Aorta (tissue), 5 donors: Measurements from ENCODE around the gene TMEM179B. TPM values are rescaled to one million over a fixed set of nuclear protein-coding genes. Genes with fewer than 3 reads are reported as not detected.
"Not testable (repeated sequence)": the region's sequence is repeated elsewhere in the genome, so short reads cannot be mapped to it uniquely, and the experiment has no call there.

Source experiments
- ATAC-seq: fragments of 200-7000 bp; cut with Tn5 transposase; one replicate; pipeline ENCODE4 v1.9.1; 2022; ENCODE audit warnings: moderate library complexity; ENCODE audit not compliant: low FRiP score
- DNase-seq, 2 donors: peaks; one replicate each; pipeline ENCODE4 v3.0.0-alpha.2; 2020
- H3K27ac ChIP-seq, 2 donors: one replicate each; pipeline ENCODE4 v1.5.1; 2013; ENCODE audit warnings: low read length in 2 of 2, mild to moderate bottlenecking in 2 of 2, moderate library complexity in 2 of 2, control low read depth in 1 of 2, inconsistent platforms in 1 of 2, low read depth in 1 of 2
- H3K27me3 ChIP-seq, 2 donors: one replicate each; pipeline ENCODE4 v1.6.1; 2013; ENCODE audit warnings: control low read depth in 1 of 2, low read length in 1 of 2, mild to moderate bottlenecking in 1 of 2, moderate library complexity in 1 of 2; ENCODE audit not compliant: insufficient read depth in 2 of 2, control insufficient read depth in 1 of 2
- H3K36me3 ChIP-seq, 2 donors: one replicate each; pipeline ENCODE4 v1.6.1; 2013; ENCODE audit warnings: control low read depth in 1 of 2, low read length in 1 of 2, mild to moderate bottlenecking in 1 of 2; ENCODE audit not compliant: insufficient read depth in 2 of 2, control insufficient read depth in 1 of 2
- H3K4me1 ChIP-seq, 2 donors: one replicate each; pipeline ENCODE4 v1.6.1; 2013; ENCODE audit warnings: low read length in 2 of 2, control low read depth in 1 of 2, mild to moderate bottlenecking in 1 of 2, moderate library complexity in 1 of 2; ENCODE audit not compliant: insufficient read depth in 2 of 2, control insufficient read depth in 1 of 2
- H3K4me3 ChIP-seq, 2 donors: one replicate each; pipeline ENCODE4 v1.5.1; 2013; ENCODE audit warnings: low read length in 2 of 2, control low read depth in 1 of 2, mild to moderate bottlenecking in 1 of 2
- H3K9me3 ChIP-seq: one replicate; pipeline ENCODE4 v1.6.1; 2013; ENCODE audit warnings: mild to moderate bottlenecking, low read length; ENCODE audit not compliant: control insufficient read depth
- WGBS, 2 donors: extraction: QIAGEN DNeasy Blood & Tissue Kit; methylation state at CpG; one replicate each; pipeline ENCODE4 v1.1.7; 2013; 5-methylcytosine and 5-hydroxymethylcytosine counted together
- intact Hi-C, 2 donors: fragments of 100-400 bp; cut with DNase I; formaldehyde crosslinking; loops; one replicate each; pipeline versions ENCODE4 v1.14.2 to v1.15.0; 2022
- long read RNA-seq, 2 donors: library from polyadenylated mRNA; unstranded; transcript quantifications; one replicate each; pipeline ENCODE4 v2.0.0, GENCODE V29; 2020 to 2021
- polyA plus RNA-seq, 2 donors: library from polyadenylated mRNA; stranded (reverse); fragments of 200-250 nt; gene quantifications; one replicate each; pipeline ENCODE4 v1.2.3, GENCODE V29; 2013
- total RNA-seq, 2 donors: library from RNA; stranded (reverse); fragmentation: NEBNext Ultra II Directional; extraction: Animal tissue kit (Norgen Biotek cat#: 25700); gene quantifications; one replicate each; pipeline ENCODE4 v1.2.1, GENCODE V29; 2021
- donor health status: healthy with polysubstance abuse.
- donor health status: Bipolar disorder and iron deficiency.
- donor health status: DM: no; HTN: no; CAD: no.
- donor health status: DM: no; HTN: no; CAD: no.
- donor health status: DM: yes; HTN: yes; CAD: no.

TMEM179B gene, protein sequence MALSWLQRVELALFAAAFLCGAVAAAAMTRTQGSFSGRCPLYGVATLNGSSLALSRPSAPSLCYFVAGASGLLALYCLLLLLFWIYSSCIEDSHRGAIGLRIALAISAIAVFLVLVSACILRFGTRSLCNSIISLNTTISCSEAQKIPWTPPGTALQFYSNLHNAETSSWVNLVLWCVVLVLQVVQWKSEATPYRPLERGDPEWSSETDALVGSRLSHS
- total RNA-seq, result 10 to 100 TPM; 26.8 to 31.0 TPM
- 10 to 100 TPM; 29.2 to 55.9 TPM for polyA plus RNA-seq
- long read RNA-seq, donor 1, transcript TMEM179B-201 (5 exons, 1,023 nt), result major isoform, 16 of 26 reads
- long read RNA-seq, donor 1, partial matches to known transcripts, result 2 of 26 reads
- long read RNA-seq, donor 1, other reads (novel, unspliced or antisense), result 6 of 26 reads
- long read RNA-seq, donor 2, transcript TMEM179B-201 (5 exons, 1,023 nt), result major isoform, 17 of 24 reads
- long read RNA-seq, donor 2, partial matches to known transcripts, result 0 of 24 reads
- long read RNA-seq, donor 2, other reads (novel, unspliced or antisense), result 6 of 24 reads

DNA sequence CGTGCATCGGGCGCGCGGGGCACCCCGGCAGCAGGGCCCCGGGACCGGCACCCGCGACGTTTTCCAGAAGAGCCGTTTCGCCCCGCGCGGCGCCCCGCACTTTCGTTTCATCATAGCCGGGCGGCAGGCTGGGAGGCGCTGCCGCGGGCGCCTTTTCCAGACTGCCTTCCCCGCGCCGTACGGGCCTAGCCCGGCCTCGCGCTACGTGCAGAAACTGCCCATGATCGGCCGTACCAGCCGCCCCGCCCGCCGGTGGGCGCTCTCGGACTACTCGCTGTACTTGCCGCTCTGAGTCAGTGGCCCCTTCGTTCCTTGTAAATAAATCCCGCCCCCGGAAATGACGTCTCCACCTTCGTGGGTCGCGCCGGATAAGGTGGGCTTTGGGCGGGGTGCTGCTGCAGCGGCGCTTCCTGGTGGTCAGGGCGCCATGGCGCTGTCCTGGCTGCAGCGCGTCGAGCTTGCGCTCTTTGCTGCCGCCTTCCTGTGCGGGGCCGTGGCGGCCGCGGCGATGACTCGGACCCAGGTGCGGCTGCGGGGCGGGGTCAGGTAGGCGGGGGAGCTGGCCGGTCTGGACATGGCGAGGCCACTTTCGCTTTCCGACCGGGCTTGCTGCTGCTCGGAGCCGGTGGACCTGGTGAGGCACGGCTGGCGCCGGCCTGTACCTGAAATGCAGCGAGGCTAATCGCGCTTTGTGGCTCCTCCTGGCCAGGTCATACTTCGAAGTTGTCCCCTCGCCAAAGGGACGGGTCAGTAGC is at the start of gene TMEM179B:
Gene TMEM179B (plus strand): TSS at position 398 of the 755 bp plus-strand sequence. CDS start 30 bp downstream, at position 428.
- H3K4me1 ChIP-seq, result no peaks in the 10 kb centered on the region
- peak within 1 kb of the TSS; percentile 78 to 96 for H3K4me3 ChIP-seq
- H3K9me3 ChIP-seq, result no peaks in the 10 kb centered on the region
- H3K27me3 ChIP-seq, result no peaks in the 10 kb centered on the region
- DNase-seq, result peak; percentile 99
- intact Hi-C loops, result loop anchor here in 1 of 2 donors (5.0 kb wide), 2 partner anchors 45 to 95 kb away; partner anchors contain the start of genes SLC3A2, STX5 and TEX54
- H3K36me3 ChIP-seq, result peaks cover 0 to 3% of the 10 kb centered on the region in 2 donors
- peak; percentile 95 for ATAC-seq
- H3K27ac ChIP-seq, result peak within 1 kb of the TSS; percentile 72 to 85
- 0% methylated on average over 86 to 88 of the region's 88 CpGs for WGBS, 2 donors

DNA sequence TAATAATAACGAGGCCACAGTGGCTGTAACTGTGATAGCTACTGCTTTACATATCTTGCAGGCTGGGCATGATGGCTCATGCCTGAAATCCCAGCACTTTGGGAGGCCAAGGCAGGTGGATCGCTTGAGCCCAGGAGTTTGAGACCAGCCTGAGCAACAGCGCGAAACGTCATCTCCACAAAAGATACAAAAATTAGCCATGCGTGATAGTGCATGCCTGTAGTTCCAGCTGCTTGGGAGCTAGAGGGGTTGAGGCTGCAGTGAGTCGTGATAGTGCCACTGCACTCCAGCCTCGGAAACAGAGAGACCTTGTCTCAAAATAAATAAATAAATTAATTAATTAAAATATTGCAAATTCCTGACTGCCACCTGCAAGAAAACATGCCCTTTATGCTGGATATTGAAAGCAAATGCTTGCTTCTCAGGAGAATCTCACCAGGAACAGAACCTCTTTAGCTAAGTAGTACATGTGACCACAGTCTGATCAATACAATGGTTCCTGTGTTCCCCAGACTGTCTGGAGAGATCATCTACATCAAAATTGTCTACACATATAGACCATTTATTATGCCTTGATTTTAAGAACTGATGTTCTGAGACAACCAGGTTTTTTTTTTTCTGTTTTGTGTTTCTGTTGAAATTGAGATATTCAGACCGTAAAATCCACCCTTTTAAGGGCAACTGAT is 39.6 kb upstream of the TMEM179B start:
- no peak overlapping the region for H3K27ac ChIP-seq

DNA sequence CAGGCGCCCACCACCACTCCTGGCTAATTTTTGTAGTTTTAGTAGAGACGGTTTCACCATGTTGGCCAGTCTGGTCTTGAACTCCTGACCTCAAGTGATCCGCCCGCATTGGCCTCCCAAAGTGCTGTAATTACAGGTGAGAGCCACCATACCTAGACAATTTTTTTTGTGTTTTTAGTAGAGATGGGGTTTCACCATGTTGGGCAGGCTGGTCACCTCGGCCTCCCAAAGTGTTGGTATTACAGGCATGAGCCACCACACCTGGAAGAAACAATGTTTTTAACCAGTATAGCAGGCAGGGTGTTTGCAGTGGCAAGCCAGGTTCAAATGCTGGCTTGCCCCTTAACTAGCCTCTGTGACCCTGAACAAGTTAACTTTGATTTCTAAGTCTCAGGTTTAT is 37.3 kb upstream of the TMEM179B start:
- H3K4me3 ChIP-seq, intact Hi-C loops, ATAC-seq, H3K4me1 ChIP-seq, H3K36me3 ChIP-seq, H3K27me3 ChIP-seq, H3K27ac ChIP-seq, H3K9me3 ChIP-seq: not testable (repeated sequence)
- peak in 1 of 2 donors; percentile 23 for DNase-seq
- 92 to 94% methylated on average over 5 of the region's 5 CpGs for WGBS, 2 donors

More for the DNA sequence above, 39.6 kb upstream of the TMEM179B start:
- intact Hi-C loops, result no loop called here
- ATAC-seq (no peak), DNase-seq (peak in 1 of 2 donors; percentile 14)
- no peak overlapping the region for H3K4me3 ChIP-seq
- no peaks in the 10 kb centered on the region for H3K9me3 ChIP-seq
- no peaks in the 10 kb centered on the region for H3K4me1 ChIP-seq
- no peaks in the 10 kb centered on the region for H3K36me3 ChIP-seq
- WGBS, 2 donors, result 74 to 82% methylated on average over 9 of the region's 9 CpGs
- H3K27me3 ChIP-seq, result no peaks in the 10 kb centered on the region

DNA sequence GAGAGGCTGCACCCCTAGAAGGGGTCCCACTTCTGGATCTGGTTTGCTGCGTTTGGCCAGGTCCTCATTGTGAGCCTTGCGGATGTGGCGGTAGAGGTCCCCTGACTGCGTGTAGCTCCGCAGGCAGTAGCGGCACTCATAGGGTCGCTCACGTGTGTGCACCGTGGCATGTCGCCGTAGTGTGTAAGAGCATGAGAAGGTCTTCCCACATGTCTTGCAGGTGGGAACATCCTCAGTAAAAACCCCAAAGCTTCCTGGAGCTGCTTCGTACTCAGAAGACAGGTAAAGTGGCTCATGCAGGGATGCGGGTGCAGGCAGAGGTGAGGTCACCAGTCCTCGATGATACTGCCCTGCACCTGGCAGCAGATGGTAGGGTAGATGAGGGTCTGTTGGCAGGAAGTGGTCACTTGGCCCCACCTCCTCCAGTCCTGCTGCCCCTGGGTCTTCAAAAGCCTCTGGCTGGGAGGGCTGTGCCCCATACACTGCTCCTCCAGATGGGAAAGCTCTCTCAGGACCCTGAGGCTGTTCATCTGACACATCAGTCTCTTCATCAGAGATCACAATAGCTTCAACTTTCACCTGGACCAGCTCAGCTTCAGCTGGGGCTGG is 34.9 kb upstream of the TMEM179B start:
- DNase-seq (peak in 1 of 2 donors; percentile 62), ATAC-seq (no peak)
- intact Hi-C loops, result no loop called here
- Histone ChIP-seq H3K9me3 (no peaks in the 10 kb centered on the region), H3K27ac (no peak overlapping the region), H3K4me3 (no peak overlapping the region), H3K36me3 (no peaks in the 10 kb centered on the region), H3K4me1 (no peaks in the 10 kb centered on the region), H3K27me3 (no peaks in the 10 kb centered on the region)
- 96 to 98% methylated on average over 14 of the region's 14 CpGs for WGBS, 2 donors

DNA sequence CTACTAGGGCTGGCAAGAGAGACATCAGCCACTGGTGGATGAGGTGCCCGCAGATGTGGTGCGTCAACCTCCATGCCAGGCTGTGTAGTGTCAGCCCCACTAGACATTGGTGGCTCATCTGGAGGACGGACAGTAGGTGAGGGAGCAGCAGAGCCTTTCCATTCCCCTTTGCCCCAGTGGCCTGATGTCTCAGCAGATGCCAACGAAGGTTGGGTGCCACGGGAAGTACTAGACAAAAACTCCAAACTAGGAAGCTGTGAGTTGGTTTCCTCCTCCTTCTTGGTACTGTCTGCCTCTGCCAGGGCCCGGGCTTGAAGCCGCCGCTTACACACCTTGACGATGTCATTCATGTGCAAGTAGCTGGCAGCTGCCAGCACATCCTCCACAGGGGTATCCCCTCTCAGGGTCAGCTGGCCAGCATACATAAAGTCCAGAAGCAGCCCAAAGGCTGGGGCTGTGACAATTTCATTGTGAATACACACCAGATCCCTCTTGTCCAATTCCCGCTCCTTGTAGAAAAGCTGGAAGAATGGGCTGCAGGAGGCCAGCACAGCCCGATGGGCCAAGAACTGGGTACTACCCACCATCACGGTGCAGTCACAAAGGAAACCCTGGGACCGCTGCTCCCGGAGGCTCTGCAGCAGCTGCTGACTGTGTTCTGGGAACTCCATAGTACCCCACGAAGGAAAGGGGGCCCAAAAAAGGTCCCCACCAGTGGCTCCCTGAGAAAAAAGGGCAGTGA is 34.0 kb upstream of the TMEM179B start:
- H3K9me3 ChIP-seq, result no peaks in the 10 kb centered on the region
- H3K4me1 ChIP-seq, result no peaks in the 10 kb centered on the region
- peak overlapping the region in 1 of 2 donors; percentile 23 for H3K4me3 ChIP-seq
- H3K27me3 ChIP-seq, result no peaks in the 10 kb centered on the region
- H3K36me3 ChIP-seq, result no peaks in the 10 kb centered on the region
- DNase-seq (peak in 1 of 2 donors; percentile 72), ATAC-seq (no peak)
- peak overlapping the region in 1 of 2 donors; percentile 13 for H3K27ac ChIP-seq
- intact Hi-C loops, result no loop called here
- 88% methylated on average over 15 of the region's 15 CpGs for WGBS, 2 donors

DNA sequence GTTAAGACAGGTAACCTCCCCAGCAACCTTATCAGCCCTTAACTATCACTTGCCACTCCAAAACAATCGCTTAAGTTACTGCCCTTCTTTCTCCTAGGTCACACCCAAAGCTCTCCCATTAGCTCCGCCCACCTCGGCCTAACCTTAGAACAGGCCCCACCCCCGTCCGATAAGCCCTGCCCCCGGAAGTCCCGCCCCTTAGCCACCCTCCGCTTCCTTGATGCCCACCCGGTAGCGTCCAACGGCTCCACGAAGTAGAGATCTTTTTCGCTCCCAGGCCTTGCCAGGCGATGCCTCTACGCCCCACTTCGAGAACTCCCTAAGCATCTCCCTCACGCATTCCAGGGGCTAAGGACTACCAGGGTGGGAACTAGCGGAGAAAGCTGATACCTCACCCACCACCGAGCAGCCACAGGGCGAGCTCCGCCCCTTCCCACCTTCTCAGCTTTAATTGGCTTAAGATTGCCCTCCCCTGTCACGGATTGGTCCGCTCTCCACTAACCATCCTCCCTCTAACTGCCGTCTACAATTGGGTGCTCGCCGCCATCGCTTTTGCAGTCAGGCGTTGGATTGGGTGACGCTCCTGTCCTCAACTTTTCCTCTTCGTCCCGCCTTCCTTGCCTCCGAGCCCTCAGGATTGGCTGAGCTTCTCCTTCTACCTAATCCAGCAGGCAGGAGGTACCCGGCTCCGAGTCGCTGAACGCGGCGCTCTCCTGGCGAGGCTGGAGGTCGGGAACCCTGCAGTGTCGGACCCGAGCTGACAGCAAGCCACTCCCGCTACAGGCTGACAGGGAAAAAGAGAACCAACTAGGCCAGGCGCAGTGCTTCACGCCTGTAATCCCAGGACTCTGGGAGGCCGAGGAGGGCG is 33.2 kb upstream of the TMEM179B start, which contains the start of gene ZBTB3:
Gene ZBTB3 (minus strand): TSS at position 425 of the 868 bp plus-strand sequence. CDS start 496 bp downstream, outside the sequence.
- peak; percentile 98 to 99 for DNase-seq
- Histone ChIP-seq H3K9me3 (no peaks in the 10 kb centered on the region), H3K4me3 (peak within 1 kb of the TSS in 1 of 2 donors; percentile 23), H3K27me3 (no peaks in the 10 kb centered on the region), H3K4me1 (no peaks in the 10 kb centered on the region), H3K36me3 (no peaks in the 10 kb centered on the region), H3K27ac (peak within 1 kb of the TSS in 1 of 2 donors; percentile 74)
- 1% methylated on average over 47 of the region's 47 CpGs for WGBS, 2 donors
- intact Hi-C loops, result no loop called here
- ATAC-seq, result peak; percentile 99

DNA sequence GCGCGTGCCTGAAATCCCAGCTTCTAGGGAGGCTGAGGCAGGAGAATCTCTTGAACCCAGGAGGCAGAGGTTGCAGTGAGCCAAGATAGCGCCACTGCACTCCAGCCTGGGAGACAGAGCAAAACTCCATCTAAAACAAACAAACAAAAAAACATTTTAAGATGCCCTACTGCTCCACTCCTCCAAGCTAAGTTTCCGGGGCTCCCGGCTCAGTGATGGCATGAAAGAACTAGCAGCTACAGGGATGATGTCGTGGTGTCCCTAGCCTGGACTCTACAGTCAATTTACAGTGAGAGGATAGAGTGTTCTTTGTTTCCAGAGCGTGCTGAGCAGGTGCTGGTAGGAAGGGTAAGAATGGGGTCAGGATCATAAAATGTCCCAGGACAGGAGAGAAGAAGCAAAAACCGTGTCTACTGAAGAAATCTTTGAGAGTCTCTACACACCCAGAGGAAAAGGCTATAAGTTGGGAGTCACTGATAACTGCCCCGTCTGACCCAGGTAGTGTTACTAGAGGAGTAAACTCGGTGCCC is 32.1 kb upstream of the TMEM179B start:
- H3K27me3 ChIP-seq, result no peaks in the 10 kb centered on the region
- H3K9me3 ChIP-seq, result no peaks in the 10 kb centered on the region
- 73 to 80% methylated on average over 10 of the region's 10 CpGs for whole genome bisulfite sequencing, 2 donors
- H3K27ac ChIP-seq, result no peak overlapping the region
- DNase-seq (peak in 1 of 2 donors; percentile 24), ATAC-seq (no peak)
- intact Hi-C loops, result no loop called here
- no peaks in the 10 kb centered on the region for H3K36me3 ChIP-seq
- no peaks in the 10 kb centered on the region for H3K4me1 ChIP-seq
- no peak overlapping the region for H3K4me3 ChIP-seq
